NT2/D1 (cell line): ENCODE measurements around the gene WWC1.

ENCODE experiments used
- YY1 ChIP-seq: IDR thresholded peaks from 2 replicates; pipeline ENCODE4 v1.6.1; 2011; ENCODE audit not compliant: insufficient read length, insufficient read depth
- ZNF274 ChIP-seq: IDR thresholded peaks from 2 replicates; pipeline ENCODE4 v1.6.1; 2011; ENCODE audit warnings: mild to moderate bottlenecking, low read depth, low read length

DNA sequence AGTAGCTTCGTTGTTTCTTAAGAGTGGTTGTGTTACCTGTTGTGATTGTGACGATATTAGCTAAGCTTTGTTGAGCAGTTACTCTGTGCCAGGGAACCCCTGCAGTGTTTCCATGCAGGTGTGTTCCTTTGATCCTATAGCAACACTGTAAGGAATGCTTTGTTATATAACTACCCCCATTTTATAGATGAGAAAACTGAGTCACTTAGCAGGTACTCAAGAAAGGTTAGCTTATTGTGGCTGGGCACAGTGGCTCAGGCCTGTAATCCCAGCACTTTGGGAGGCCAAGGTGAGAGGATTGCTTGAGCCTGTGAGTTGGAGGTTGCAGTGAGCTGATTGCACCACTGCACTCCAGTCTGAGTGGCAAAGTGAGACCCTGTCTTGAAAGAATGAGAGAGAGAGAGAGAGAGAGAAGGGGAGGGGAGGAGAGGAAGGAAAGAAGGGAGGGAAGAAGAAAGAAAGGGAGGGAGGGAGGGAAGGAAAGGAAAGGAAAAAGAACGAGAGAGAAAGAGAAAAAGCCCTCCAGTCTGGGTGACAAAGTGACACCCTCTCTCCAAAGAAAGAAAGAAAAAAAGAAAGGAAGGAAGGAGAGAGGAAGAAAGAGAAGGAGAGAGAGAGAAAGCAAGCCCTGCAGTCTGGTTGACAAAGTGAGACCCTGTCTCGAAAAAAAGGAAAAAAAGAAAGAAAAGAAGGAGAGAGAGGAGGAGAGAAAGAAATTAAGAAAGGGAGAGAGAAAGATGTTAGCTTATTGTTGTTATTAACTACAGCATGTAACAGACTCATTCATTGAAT, 109.2 kb downstream of the WWC1 start:
- TF ChIP-seq ZNF274 (no peak), YY1 (no peak)
